Spinal cord (tissue), 10 donors: ENCODE measurements around the gene CCDC81. TPM values are rescaled to one million over a fixed set of nuclear protein-coding genes. Genes with fewer than 3 reads are reported as not detected.
"Not testable (repeated sequence)": the region's sequence is repeated elsewhere in the genome, so short reads cannot be mapped to it uniquely, and the experiment has no call there.

Experiments used
- DNase-seq, 6 donors: peaks; one replicate each; pipeline versions ENCODE4 v3.0.0 to v3.0.0-alpha.2; 2013 to 2015; ENCODE audit warnings: low spot score in 6 of 6, low read depth in 4 of 6
- H3K27ac ChIP-seq: one replicate; pipeline ENCODE4 v1.5.1; 2013; ENCODE audit warnings: low read depth, low read length, control low read depth
- H3K27me3 ChIP-seq: one replicate; pipeline ENCODE4 v1.6.1; 2013; ENCODE audit warnings: low read length; ENCODE audit not compliant: control insufficient read depth, insufficient read depth
- H3K36me3 ChIP-seq: one replicate; pipeline ENCODE4 v1.6.1; 2013; ENCODE audit warnings: low read length; ENCODE audit not compliant: control insufficient read depth, insufficient read depth
- H3K4me1 ChIP-seq: one replicate; pipeline ENCODE4 v1.6.1; 2013; ENCODE audit warnings: low read length; ENCODE audit not compliant: control insufficient read depth, insufficient read depth
- H3K4me3 ChIP-seq: one replicate; pipeline ENCODE4 v1.5.1; 2013; ENCODE audit warnings: low read depth, low read length, control low read depth
- H3K9me3 ChIP-seq: one replicate; pipeline ENCODE4 v1.6.1; 2013; ENCODE audit warnings: low read length; ENCODE audit not compliant: control insufficient read depth, insufficient read depth
- WGBS: methylation state at CpG from one replicate; pipeline ENCODE4 v1.1.5; 2013; ENCODE audit warnings: missing lambda C conversion rate; ENCODE audit not compliant: insufficient coverage; 5-methylcytosine and 5-hydroxymethylcytosine counted together
- long read RNA-seq, 4 donors: transcript quantifications; one replicate each; lab custom pipeline, GENCODE V29; 2026
- polyA plus RNA-seq, 2 donors: library from polyadenylated mRNA; unstranded; fragments of 120-200 nt; gene quantifications; one replicate each; pipeline ENCODE4 v1.2.1, GENCODE V29; 2013; ENCODE audit not compliant: insufficient read length in 2 of 2
- total RNA-seq, 2 donors: library from RNA; depleted of rRNA in 1 of 2; stranded (reverse); fragments of 120-200 nt in 1 of 2; fragments of >200 nt in 1 of 2; gene quantifications; one replicate each; pipeline versions ENCODE4 v1.2.3 to v1.2.4, GENCODE V29; 2013 to 2014
- donor health status: healthy.

CCDC81 gene
- total RNA-seq, result 1 to 10 TPM; 4.0 to 8.6 TPM
- polyA plus RNA-seq, result 1 to 10 TPM; 4.3 to 4.6 TPM
- long read RNA-seq, donor 1, result 0 reads
- long read RNA-seq, donor 2, partial matches to known transcripts, result 0 of 1 reads
- long read RNA-seq, donor 2, other reads (novel, unspliced or antisense), result 0 of 1 reads
- long read RNA-seq, donor 3, result 0 reads
- long read RNA-seq, donor 4, partial matches to known transcripts, result 6 of 6 reads
- long read RNA-seq, donor 4, other reads (novel, unspliced or antisense), result 0 of 6 reads

GRCh38 chr11:86374586-86374985, at the start of gene CCDC81:
TSS of gene CCDC81 (plus strand) at chr11:86374887. CDS start at chr11:86375164, 277 bp downstream.
- WGBS, result 2% methylated on average over 18 of the region's 25 CpGs
- H3K9me3 ChIP-seq, result no peaks in the 10 kb centered on the region
- H3K27me3 ChIP-seq, result no peaks in the 10 kb centered on the region
- H3K4me3 ChIP-seq, result peak within 1 kb of the TSS; percentile 30
- H3K4me1 ChIP-seq, result peaks cover 10% of the 10 kb centered on the region
- no peaks in the 10 kb centered on the region for H3K36me3 ChIP-seq
- DNase-seq, result peak; percentile 15 to 78 (median 32)
- H3K27ac ChIP-seq, result peak within 1 kb of the TSS; percentile 17

GRCh38 chr11:86335131-86335767, 39.4 kb upstream of the CCDC81 start:
- Histone ChIP-seq H3K27me3 (no peaks in the 10 kb centered on the region), H3K4me3 (no peak overlapping the region), H3K4me1 (no peaks in the 10 kb centered on the region), H3K27ac (no peak overlapping the region), H3K36me3 (peaks cover 12% of the 10 kb centered on the region), H3K9me3 (no peaks in the 10 kb centered on the region)
- WGBS, result 100% methylated on average over 2 of the region's 6 CpGs
- no peak for DNase-seq

GRCh38 chr11:86337227-86337626, 37.5 kb upstream of the CCDC81 start:
- WGBS, result 100% methylated on average over 1 of the region's 2 CpGs

GRCh38 chr11:86341382-86341781, 33.3 kb upstream of the CCDC81 start:
- DNase-seq, result no peak
- H3K9me3 ChIP-seq, result no peaks in the 10 kb centered on the region
- no peaks in the 10 kb centered on the region for H3K4me1 ChIP-seq
- WGBS, result 100% methylated on average over 1 of the region's 3 CpGs
- H3K27ac ChIP-seq, result no peak overlapping the region
- no peaks in the 10 kb centered on the region for H3K27me3 ChIP-seq
- H3K36me3 ChIP-seq, result peaks cover 14% of the 10 kb centered on the region
- no peak overlapping the region for H3K4me3 ChIP-seq

More at GRCh38 chr11:86337227-86337626, 37.5 kb upstream of the CCDC81 start:
- no peak for DNase-seq
- Histone ChIP-seq H3K36me3 (peaks cover 12% of the 10 kb centered on the region), H3K4me3 (no peak overlapping the region), H3K9me3 (no peaks in the 10 kb centered on the region), H3K4me1 (no peaks in the 10 kb centered on the region), H3K27ac (no peak overlapping the region), H3K27me3 (no peaks in the 10 kb centered on the region)

DNA sequence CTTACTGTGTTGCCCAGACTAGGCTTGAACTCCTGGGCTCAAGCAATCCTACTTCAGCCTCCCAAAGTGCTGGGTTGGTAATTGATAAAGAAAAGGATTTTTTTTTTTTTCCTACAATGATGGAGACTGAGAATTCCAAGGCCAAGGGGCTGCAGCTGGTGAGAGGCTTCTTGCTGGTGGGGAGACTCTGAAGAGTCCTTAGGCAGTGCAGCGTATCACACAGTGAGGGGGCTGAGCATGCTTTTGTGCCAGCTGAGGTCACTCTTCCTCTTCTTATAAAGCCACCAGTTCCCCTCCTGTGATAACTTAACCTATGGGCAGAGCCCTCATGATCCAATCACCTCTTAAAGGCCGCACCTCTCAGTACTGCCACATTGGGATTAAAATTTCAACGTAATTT, 28.2 kb upstream of the CCDC81 start:
- 83% methylated on average over 3 of the region's 3 CpGs for WGBS
- peaks cover 7% of the 10 kb centered on the region for H3K36me3 ChIP-seq
- H3K9me3 ChIP-seq, result no peaks in the 10 kb centered on the region
- H3K4me1 ChIP-seq, result no peaks in the 10 kb centered on the region
- no peak for DNase-seq
- H3K27ac ChIP-seq, result no peak overlapping the region
- H3K4me3 ChIP-seq, result no peak overlapping the region
- H3K27me3 ChIP-seq, result no peaks in the 10 kb centered on the region

- Histone ChIP-seq H3K27me3 (no peaks in the 10 kb centered on the region), H3K27ac (no peak overlapping the region), H3K4me3 (no peak overlapping the region), H3K9me3 (no peaks in the 10 kb centered on the region), H3K4me1 (no peaks in the 10 kb centered on the region), H3K36me3 (no peaks in the 10 kb centered on the region)
- WGBS, result 85% methylated on average over 4 of the region's 4 CpGs
- DNase-seq, result no peak
Observed at GRCh38 chr11:86355256-86355655, 19.4 kb upstream of the CCDC81 start.

DNA sequence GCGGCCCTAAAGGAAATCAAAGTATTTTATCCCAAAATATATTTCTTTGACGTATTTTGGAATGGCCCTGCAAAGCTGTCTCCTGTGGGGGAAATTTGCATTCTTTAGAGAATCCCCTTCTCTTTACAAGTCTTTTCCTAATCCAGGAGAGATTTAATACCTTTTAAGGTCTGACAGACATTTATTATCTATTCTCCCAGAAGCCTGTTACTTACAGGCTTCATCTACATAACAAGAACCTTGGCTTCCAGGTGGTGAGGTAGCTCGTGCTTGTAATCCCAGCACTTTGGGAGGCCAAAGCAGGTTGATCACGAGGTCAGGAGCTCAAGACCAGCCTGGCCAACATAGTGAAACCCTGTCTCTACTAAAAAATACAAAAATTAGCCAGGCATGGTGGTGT, 17.3 kb upstream of the CCDC81 start:
- H3K27ac ChIP-seq, H3K27me3 ChIP-seq, H3K36me3 ChIP-seq, H3K4me1 ChIP-seq, H3K4me3 ChIP-seq, DNase-seq, H3K9me3 ChIP-seq: not testable (repeated sequence)
- WGBS, result 0% methylated on average over 1 of the region's 4 CpGs

GRCh38 chr11:86358720-86359119, 16.0 kb upstream of the CCDC81 start:
- WGBS, result no CpG with 5 or more reads among the region's 3 CpGs
- H3K9me3 ChIP-seq, result no peaks in the 10 kb centered on the region
- H3K4me1 ChIP-seq, result no peaks in the 10 kb centered on the region
- H3K4me3 ChIP-seq, result no peak overlapping the region
- no peaks in the 10 kb centered on the region for H3K36me3 ChIP-seq
- no peak for DNase-seq
- H3K27me3 ChIP-seq, result no peaks in the 10 kb centered on the region
- no peak overlapping the region for H3K27ac ChIP-seq

GRCh38 chr11:86360775-86361395, 13.8 kb upstream of the CCDC81 start:
- Histone ChIP-seq H3K4me3 (no peak overlapping the region), H3K27ac (no peak overlapping the region), H3K36me3 (no peaks in the 10 kb centered on the region), H3K27me3 (no peaks in the 10 kb centered on the region), H3K9me3 (no peaks in the 10 kb centered on the region), H3K4me1 (no peaks in the 10 kb centered on the region)
- 60% methylated on average over 1 of the region's 2 CpGs for WGBS
- DNase-seq, result peak in 3 of 6 donors; percentile 7 to 54 (median 41)
